Lung (tissue), 12 donors: ENCODE results near the gene RUVBL1. TPM values are rescaled to one million over a fixed set of nuclear protein-coding genes. Genes with fewer than 3 reads are reported as not detected.
A peak's percentile ranks its signal among the peaks of the same experiment; 100 is the strongest.

Source experiments
- ATAC-seq: fragments of 200-7000 bp; cut with Tn5 transposase; one replicate; pipeline ENCODE4 v1.9.1; 2020; ENCODE audit warnings: moderate number of reproducible peaks; ENCODE audit not compliant: insufficient read depth, low FRiP score
- DNase-seq, 3 donors: peaks; one replicate each; pipeline ENCODE4 v3.0.0-alpha.2; 2013 to 2017
- H3K27ac ChIP-seq, 2 donors: one replicate each; pipeline ENCODE4 v1.5.1; 2013; ENCODE audit warnings: mild to moderate bottlenecking in 2 of 2, moderate library complexity in 2 of 2, control low read depth in 1 of 2, inconsistent platforms in 1 of 2, low read depth in 1 of 2, low read length in 1 of 2
- H3K27me3 ChIP-seq, 3 donors: one replicate each; pipeline ENCODE4 v1.5.1; 2013; ENCODE audit warnings: low read length in 2 of 3; ENCODE audit not compliant: control insufficient read depth in 3 of 3, insufficient read depth in 3 of 3
- H3K36me3 ChIP-seq, 4 donors: one replicate each; pipeline ENCODE4 v1.5.1; 2013; ENCODE audit warnings: low read length in 4 of 4, mild to moderate bottlenecking in 1 of 4, moderate library complexity in 1 of 4; ENCODE audit not compliant: control insufficient read depth in 4 of 4, insufficient read depth in 4 of 4
- H3K4me1 ChIP-seq, 5 donors: one replicate each; pipeline ENCODE4 v1.5.1; 2013; ENCODE audit warnings: low read length in 5 of 5, mild to moderate bottlenecking in 2 of 5, moderate library complexity in 1 of 5; ENCODE audit not compliant: control insufficient read depth in 5 of 5, insufficient read depth in 5 of 5
- H3K4me3 ChIP-seq: one replicate; pipeline ENCODE4 v1.5.1; 2013; ENCODE audit warnings: mild to moderate bottlenecking, control low read depth, moderate library complexity
- H3K9ac ChIP-seq, 2 donors: one replicate each; pipeline ENCODE4 v1.5.1; 2013; ENCODE audit warnings: low read length in 2 of 2, control low read depth in 1 of 2; ENCODE audit not compliant: insufficient read depth in 1 of 2
- H3K9me3 ChIP-seq, 4 donors: one replicate each; pipeline ENCODE4 v1.5.1; 2013; ENCODE audit warnings: low read length in 3 of 4, mild to moderate bottlenecking in 1 of 4, moderate library complexity in 1 of 4; ENCODE audit not compliant: control insufficient read depth in 4 of 4, insufficient read depth in 3 of 4
- CTCF ChIP-seq: IDR thresholded peaks from 2 replicates; pipeline ENCODE4 v1.5.1; 2012; ENCODE audit warnings: mild to moderate bottlenecking; ENCODE audit errors: control extremely low read depth, extremely low read depth
- WGBS, 2 donors: extraction: QIAGEN DNeasy Blood & Tissue Kit; methylation state at CpG; one replicate each; pipeline ENCODE4 v1.1.7; 2013; 5-methylcytosine and 5-hydroxymethylcytosine counted together
- polyA plus RNA-seq, 2 donors: library from polyadenylated mRNA; stranded (reverse); fragments of 200-250 nt; gene quantifications; one replicate each; pipeline ENCODE4 v1.2.1, GENCODE V29; 2013
- total RNA-seq, 2 donors: library from RNA; depleted of rRNA in 1 of 2; stranded (reverse); fragments of >200 nt in 1 of 2; gene quantifications; one replicate each; pipeline ENCODE4 v1.2.1, GENCODE V29; 2014 to 2021
- donor health status: control.
- donor health status: control.
- donor health status: Bipolar disorder and iron deficiency.
- donor health status: healthy.
- donor health status: DM: yes; HTN: yes; CAD: no.

RUVBL1 gene
- total and polyA plus RNA-seq, 4 donors = 26.6 to 53.7 (median 41.7) TPM

GRCh38 chr3:128152419-128153155 lies 29.0 kb upstream of the RUVBL1 start:
- no peak overlapping the region for H3K4me3 ChIP-seq
- 54 to 75% methylated on average over 12 to 16 of the region's 29 CpGs for WGBS, 2 donors
- H3K4me1 ChIP-seq = peaks cover 0 to 8% (median 3%) of the 10 kb centered on the region in 5 donors
- DNase-seq (no peak), ATAC-seq (peak; percentile 61)
- peak overlapping the region in 1 of 2 donors; percentile 40 for H3K9ac ChIP-seq
- TF ChIP-seq CTCF = no peak
- H3K36me3 ChIP-seq = peaks cover 0 to 18% (median 12%) of the 10 kb centered on the region in 4 donors
- peaks cover 0 to 5% (median 3%) of the 10 kb centered on the region in 4 donors for H3K9me3 ChIP-seq
- H3K27ac ChIP-seq = peak overlapping the region; percentile 91 to 92
- no peaks in the 10 kb centered on the region for H3K27me3 ChIP-seq

GRCh38 chr3:128151758-128152274 lies 28.2 kb upstream of the RUVBL1 start:
- H3K36me3 ChIP-seq = peaks cover 0 to 11% (median 4%) of the 10 kb centered on the region in 4 donors
- peaks cover 0 to 3% (median 0%) of the 10 kb centered on the region in 4 donors for H3K9me3 ChIP-seq
- ATAC-seq (no peak), DNase-seq (no peak)
- no peaks in the 10 kb centered on the region for H3K27me3 ChIP-seq
- no peak overlapping the region for H3K4me3 ChIP-seq
- peaks cover 0 to 8% (median 3%) of the 10 kb centered on the region in 5 donors for H3K4me1 ChIP-seq
- TF ChIP-seq CTCF = no peak
- no peak overlapping the region for H3K9ac ChIP-seq
- 87 to 94% methylated on average over 5 of the region's 5 CpGs for WGBS, 2 donors
- no peak overlapping the region for H3K27ac ChIP-seq

GRCh38 chr3:128149650-128150049 lies 26.0 kb upstream of the RUVBL1 start:
- ATAC-seq = no peak
- H3K4me1 ChIP-seq = peaks cover 0 to 3% (median 0%) of the 10 kb centered on the region in 5 donors

More at GRCh38 chr3:128149650-128150049, 26.0 kb upstream of the RUVBL1 start:
- H3K27ac ChIP-seq = no peak overlapping the region
- no peaks in the 10 kb centered on the region for H3K36me3 ChIP-seq
- H3K9me3 ChIP-seq = peaks cover 0 to 3% (median 0%) of the 10 kb centered on the region in 4 donors
- no peak for DNase-seq
- WGBS, 2 donors = 65 to 69% methylated on average over 5 of the region's 5 CpGs
- H3K9ac ChIP-seq = no peak overlapping the region
- TF ChIP-seq CTCF = no peak
- H3K4me3 ChIP-seq = no peak overlapping the region
- no peaks in the 10 kb centered on the region for H3K27me3 ChIP-seq
